Hematopoietic multipotent progenitor cell treated with erythropoietin and hydrocortisone succinate and interleukin-3 and kit ligand, for 15 days (in vitro differentiated cells): ENCODE results near the gene NF2.

Experiments used
- DNase-seq: peaks from one replicate; pipeline ENCODE4 v3.0.0-alpha.2; 2015; ENCODE audit warnings: low spot score

The NF2 gene

DNA sequence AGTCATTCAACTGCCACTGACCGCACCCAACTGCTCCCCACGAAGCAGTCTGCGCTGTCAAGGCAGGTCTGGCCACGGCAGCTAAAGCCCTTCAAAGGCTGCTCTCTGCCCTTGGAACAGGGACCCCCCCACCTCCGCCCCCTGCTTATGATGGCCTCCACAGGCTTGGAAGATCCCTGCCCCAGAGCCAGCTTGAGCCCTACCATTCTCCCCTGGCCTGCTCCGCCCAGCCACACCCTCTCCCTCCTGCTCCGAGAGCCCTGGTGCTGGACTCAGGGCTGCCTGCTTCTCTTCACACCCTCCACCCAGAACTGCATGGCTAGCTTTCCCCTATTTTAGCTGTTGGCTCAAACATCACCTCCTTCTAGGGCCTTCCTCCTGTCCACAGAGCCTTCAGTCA is 144.4 kb downstream of the NF2 start:
- no peak for DNase-seq
